ENCODE measurements around the gene RALGAPA2. TPM values are rescaled to one million over a fixed set of nuclear protein-coding genes. Genes with fewer than 3 reads are reported as not detected.

The RALGAPA2 gene
- total and polyA plus RNA-seq, 2 of the 13 experiments (the other 11 are each of a cell fraction or from before 2014, with no cell fraction given), result 13.8 to 17.7 TPM

DNA sequence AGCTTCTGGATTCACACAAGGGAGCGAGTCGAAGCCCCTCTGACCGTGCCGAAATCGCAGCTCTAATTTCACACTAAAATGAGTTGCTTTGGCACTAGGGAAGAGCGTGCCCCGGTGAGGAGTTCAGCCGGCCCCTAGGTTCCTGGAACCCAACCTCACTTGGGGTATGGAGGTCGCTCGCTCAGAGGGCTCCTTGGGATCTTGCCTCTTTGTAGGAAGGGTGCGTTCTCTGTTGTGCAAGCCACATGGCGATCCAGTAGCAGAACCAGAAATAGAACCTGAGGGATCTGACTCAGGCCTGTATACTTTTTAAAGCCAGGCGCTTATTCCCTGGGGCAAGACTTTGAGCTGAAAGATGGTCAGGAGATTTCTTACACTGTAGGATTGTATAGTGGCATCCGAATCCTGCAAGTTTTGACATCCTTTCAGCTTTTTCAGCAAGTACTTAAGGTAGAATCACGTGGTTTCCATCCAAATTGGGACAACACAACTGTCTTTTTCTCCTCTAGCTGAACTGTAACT is 861 bp upstream of the RALGAPA2 start (continued):
- TF ChIP-seq, protein P1, sequence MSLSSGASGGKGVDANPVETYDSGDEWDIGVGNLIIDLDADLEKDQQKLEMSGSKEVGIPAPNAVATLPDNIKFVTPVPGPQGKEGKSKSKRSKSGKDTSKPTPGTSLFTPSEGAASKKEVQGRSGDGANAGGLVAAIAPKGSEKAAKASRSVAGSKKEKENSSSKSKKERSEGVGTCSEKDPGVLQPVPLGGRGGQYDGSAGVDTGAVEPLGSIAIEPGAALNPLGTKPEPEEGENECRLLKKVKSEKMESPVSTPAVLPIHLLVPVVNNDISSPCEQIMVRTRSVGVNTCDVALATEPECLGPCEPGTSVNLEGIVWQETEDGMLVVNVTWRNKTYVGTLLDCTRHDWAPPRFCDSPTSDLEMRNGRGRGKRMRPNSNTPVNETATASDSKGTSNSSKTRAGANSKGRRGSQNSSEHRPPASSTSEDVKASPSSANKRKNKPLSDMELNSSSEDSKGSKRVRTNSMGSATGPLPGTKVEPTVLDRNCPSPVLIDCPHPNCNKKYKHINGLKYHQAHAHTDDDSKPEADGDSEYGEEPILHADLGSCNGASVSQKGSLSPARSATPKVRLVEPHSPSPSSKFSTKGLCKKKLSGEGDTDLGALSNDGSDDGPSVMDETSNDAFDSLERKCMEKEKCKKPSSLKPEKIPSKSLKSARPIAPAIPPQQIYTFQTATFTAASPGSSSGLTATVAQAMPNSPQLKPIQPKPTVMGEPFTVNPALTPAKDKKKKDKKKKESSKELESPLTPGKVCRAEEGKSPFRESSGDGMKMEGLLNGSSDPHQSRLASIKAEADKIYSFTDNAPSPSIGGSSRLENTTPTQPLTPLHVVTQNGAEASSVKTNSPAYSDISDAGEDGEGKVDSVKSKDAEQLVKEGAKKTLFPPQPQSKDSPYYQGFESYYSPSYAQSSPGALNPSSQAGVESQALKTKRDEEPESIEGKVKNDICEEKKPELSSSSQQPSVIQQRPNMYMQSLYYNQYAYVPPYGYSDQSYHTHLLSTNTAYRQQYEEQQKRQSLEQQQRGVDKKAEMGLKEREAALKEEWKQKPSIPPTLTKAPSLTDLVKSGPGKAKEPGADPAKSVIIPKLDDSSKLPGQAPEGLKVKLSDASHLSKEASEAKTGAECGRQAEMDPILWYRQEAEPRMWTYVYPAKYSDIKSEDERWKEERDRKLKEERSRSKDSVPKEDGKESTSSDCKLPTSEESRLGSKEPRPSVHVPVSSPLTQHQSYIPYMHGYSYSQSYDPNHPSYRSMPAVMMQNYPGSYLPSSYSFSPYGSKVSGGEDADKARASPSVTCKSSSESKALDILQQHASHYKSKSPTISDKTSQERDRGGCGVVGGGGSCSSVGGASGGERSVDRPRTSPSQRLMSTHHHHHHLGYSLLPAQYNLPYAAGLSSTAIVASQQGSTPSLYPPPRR (CRISPR knock-in tag; IDR thresholded peaks at IDR 0.05; ENCODE audit: borderline replicate concordance), result no peak; the same call in 1 of the 2 replicates
- TF ChIP-seq, protein P2, sequence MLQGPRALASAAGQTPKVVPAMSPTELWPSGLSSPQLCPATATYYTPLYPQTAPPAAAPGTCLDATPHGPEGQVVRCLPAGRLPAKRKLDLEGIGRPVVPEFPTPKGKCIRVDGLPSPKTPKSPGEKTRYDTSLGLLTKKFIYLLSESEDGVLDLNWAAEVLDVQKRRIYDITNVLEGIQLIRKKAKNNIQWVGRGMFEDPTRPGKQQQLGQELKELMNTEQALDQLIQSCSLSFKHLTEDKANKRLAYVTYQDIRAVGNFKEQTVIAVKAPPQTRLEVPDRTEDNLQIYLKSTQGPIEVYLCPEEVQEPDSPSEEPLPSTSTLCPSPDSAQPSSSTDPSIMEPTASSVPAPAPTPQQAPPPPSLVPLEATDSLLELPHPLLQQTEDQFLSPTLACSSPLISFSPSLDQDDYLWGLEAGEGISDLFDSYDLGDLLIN (CRISPR knock-in tag; IDR thresholded peaks at IDR 0.05; ENCODE audit: borderline replicate concordance), result no peak
- TF ChIP-seq HOXA3 (CRISPR knock-in tag; IDR thresholded peaks at IDR 0.05), result no peak
- no peak for TF ChIP-seq CCDC6 (CRISPR knock-in tag; IDR thresholded peaks at IDR 0.05)
- TF ChIP-seq, protein P3, sequence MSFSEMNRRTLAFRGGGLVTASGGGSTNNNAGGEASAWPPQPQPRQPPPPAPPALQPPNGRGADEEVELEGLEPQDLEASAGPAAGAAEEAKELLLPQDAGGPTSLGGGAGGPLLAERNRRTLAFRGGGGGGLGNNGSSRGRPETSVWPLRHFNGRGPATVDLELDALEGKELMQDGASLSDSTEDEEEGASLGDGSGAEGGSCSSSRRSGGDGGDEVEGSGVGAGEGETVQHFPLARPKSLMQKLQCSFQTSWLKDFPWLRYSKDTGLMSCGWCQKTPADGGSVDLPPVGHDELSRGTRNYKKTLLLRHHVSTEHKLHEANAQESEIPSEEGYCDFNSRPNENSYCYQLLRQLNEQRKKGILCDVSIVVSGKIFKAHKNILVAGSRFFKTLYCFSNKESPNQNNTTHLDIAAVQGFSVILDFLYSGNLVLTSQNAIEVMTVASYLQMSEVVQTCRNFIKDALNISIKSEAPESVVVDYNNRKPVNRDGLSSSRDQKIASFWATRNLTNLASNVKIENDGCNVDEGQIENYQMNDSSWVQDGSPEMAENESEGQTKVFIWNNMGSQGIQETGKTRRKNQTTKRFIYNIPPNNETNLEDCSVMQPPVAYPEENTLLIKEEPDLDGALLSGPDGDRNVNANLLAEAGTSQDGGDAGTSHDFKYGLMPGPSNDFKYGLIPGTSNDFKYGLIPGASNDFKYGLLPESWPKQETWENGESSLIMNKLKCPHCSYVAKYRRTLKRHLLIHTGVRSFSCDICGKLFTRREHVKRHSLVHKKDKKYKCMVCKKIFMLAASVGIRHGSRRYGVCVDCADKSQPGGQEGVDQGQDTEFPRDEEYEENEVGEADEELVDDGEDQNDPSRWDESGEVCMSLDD (CRISPR knock-in tag; IDR thresholded peaks at IDR 0.05; ENCODE audit: borderline replicate concordance), result no peak
- TF ChIP-seq TP53 (CRISPR knock-in tag; conservative IDR thresholded peaks at IDR 0.05), result peak; percentile 76; the same call in 1 of the 2 replicates
- no peak for TF ChIP-seq SPEN (CRISPR knock-in tag; IDR thresholded peaks at IDR 0.05; ENCODE audit: low read depth)
- TF ChIP-seq ZNF7 (CRISPR knock-in tag; IDR thresholded peaks at IDR 0.05), result no peak
- TF ChIP-seq, protein P4, sequence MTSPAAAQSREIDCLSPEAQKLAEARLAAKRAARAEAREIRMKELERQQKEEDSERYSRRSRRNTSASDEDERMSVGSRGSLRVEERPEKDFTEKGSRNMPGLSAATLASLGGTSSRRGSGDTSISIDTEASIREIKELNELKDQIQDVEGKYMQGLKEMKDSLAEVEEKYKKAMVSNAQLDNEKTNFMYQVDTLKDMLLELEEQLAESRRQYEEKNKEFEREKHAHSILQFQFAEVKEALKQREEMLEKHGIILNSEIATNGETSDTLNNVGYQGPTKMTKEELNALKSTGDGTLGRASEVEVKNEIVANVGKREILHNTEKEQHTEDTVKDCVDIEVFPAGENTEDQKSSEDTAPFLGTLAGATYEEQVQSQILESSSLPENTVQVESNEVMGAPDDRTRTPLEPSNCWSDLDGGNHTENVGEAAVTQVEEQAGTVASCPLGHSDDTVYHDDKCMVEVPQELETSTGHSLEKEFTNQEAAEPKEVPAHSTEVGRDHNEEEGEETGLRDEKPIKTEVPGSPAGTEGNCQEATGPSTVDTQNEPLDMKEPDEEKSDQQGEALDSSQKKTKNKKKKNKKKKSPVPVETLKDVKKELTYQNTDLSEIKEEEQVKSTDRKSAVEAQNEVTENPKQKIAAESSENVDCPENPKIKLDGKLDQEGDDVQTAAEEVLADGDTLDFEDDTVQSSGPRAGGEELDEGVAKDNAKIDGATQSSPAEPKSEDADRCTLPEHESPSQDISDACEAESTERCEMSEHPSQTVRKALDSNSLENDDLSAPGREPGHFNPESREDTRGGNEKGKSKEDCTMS (CRISPR knock-in tag; conservative IDR thresholded peaks at IDR 0.05), result no peak
- TF ChIP-seq TBP (CRISPR knock-in tag; IDR thresholded peaks at IDR 0.05), result no peak
- TF ChIP-seq ZNF564 (CRISPR knock-in tag; IDR thresholded peaks at IDR 0.05), result no peak; the same call in 1 of the 2 replicates
- no peak for TF ChIP-seq KMT2B (CRISPR knock-in tag; IDR thresholded peaks at IDR 0.05)
- TF ChIP-seq, protein P5, sequence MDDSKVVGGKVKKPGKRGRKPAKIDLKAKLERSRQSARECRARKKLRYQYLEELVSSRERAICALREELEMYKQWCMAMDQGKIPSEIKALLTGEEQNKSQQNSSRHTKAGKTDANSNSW (CRISPR knock-in tag; IDR thresholded peaks at IDR 0.05; ENCODE audit: borderline replicate concordance), result no peak
- TF ChIP-seq TMF1 (CRISPR knock-in tag; IDR thresholded peaks at IDR 0.05; ENCODE audit: low read depth), result no peak
- TF ChIP-seq ZFAT (CRISPR knock-in tag; conservative IDR thresholded peaks at IDR 0.05), result peak; percentile 73; the same call in 1 of the 2 replicates
- TF ChIP-seq, protein P6, sequence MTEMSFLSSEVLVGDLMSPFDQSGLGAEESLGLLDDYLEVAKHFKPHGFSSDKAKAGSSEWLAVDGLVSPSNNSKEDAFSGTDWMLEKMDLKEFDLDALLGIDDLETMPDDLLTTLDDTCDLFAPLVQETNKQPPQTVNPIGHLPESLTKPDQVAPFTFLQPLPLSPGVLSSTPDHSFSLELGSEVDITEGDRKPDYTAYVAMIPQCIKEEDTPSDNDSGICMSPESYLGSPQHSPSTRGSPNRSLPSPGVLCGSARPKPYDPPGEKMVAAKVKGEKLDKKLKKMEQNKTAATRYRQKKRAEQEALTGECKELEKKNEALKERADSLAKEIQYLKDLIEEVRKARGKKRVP (CRISPR knock-in tag; IDR thresholded peaks at IDR 0.05), result no peak
- no peak for TF ChIP-seq FOXM1 (CRISPR knock-in tag; IDR thresholded peaks at IDR 0.05)

All from HepG2 (cell line).